ENCODE measurements around the gene GAREM1.

GAREM1 gene

DNA sequence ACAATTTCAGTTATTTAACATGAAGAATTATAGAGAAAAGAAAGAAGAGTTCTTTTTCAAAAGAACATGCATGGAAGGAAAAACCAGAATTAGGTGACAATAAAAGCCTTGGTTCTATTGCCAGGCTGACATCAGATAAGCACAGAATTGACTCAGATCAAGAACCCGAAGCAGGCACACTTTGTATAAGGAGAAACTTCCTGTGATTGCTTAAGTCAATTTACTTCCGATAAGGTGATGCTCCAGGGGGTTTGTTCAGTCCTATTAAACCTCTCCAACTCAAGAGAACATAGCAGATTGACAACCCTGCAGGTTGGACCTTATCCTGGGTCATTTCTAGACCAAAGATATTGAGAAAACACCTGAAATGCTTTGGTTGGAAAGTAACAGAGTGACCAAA lies 31.4 kb downstream of the GAREM1 start:
- Histone ChIP-seq H3K9ac (ENCODE audit: low read length) (no peak overlapping the region), H3K4me3 (ENCODE audit: low read length) (no peak overlapping the region), H3K27me3 (replicated peaks; ENCODE audit: control insufficient read depth, insufficient read depth, low read length) (no peaks in the 10 kb centered on the region), H3K4me1 (ENCODE audit: control insufficient read depth, insufficient read depth, low read length) (peaks cover 33% of the 10 kb centered on the region), H3K36me3 (ENCODE audit: control insufficient read depth, insufficient read depth, low read length, severe bottlenecking) (no peaks in the 10 kb centered on the region), H3K9me3 (ENCODE audit: control insufficient read depth, low read length) (no peaks in the 10 kb centered on the region)
- DNase-seq (ENCODE audit: low read depth): no peak

DNA sequence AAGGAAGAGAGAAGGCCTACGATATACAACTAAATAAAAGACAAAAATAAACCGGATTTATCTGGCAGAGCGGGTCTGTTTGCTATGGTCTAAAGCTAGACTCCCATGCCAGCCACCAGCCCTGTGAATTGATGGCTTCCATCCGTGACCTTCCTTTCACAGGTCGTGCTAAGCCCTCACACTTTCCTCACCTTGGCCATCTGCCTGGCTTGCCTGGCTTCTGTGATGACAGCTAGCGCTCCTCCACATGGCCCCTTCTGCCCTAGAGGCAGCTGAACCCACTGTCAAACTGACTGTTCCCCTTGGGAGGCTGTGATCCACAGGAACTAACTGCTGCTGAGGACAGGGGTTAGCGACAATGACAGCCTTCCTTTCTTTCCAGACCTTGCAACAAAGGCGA lies 32.5 kb downstream of the GAREM1 start:
- Histone ChIP-seq H3K4me1 (ENCODE audit: control insufficient read depth, insufficient read depth, low read length) (peaks cover 33% of the 10 kb centered on the region), H3K4me3 (ENCODE audit: low read length) (no peak overlapping the region), H3K36me3 (ENCODE audit: control insufficient read depth, insufficient read depth, low read length, severe bottlenecking) (no peaks in the 10 kb centered on the region), H3K9ac (ENCODE audit: low read length) (no peak overlapping the region), H3K27me3 (replicated peaks; ENCODE audit: control insufficient read depth, insufficient read depth, low read length) (no peaks in the 10 kb centered on the region), H3K9me3 (ENCODE audit: control insufficient read depth, low read length) (no peaks in the 10 kb centered on the region)
- DNase-seq (ENCODE audit: low read depth): no peak

DNA sequence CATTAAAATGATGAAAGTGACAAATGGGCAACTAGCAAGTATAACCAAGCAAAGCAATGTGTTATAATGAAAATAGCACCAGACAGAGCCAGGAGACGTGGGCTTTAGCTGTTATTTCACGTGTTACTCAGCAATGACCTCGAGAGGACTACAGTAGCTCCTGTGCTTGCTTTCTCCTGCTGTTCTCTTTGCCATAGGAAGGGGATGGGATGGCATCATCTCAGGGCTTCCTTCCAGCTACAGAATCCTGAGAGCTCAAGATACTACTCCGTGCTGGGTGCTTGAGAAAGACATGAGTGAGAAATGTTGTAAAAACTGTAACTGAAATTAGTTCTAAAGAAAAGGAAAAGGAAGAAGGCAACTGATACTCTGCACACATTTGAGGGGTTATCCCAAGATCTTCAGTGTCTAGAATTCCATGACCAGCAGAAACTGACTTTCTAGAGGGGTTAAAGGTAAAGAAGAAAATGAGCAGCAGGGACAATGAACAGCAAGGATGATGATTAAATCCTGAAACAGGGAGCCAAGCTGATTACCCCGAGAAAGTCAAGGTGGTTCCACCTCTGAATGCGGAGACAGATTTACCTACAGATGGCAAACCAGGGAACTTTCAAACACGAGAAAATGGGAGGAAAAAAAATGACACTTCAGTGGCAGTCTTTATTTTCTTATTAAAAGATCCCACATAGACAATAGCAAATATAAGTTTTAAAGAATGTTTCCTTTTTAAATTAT lies 33.4 kb downstream of the GAREM1 start:
- H3K9me3 ChIP-seq (ENCODE audit: control insufficient read depth, low read length): no peaks in the 10 kb centered on the region
- no peak overlapping the region for H3K4me3 ChIP-seq (ENCODE audit: low read length)
- H3K36me3 ChIP-seq (ENCODE audit: control insufficient read depth, insufficient read depth, low read length, severe bottlenecking): no peaks in the 10 kb centered on the region
- no peaks in the 10 kb centered on the region for H3K27me3 ChIP-seq (replicated peaks; ENCODE audit: control insufficient read depth, insufficient read depth, low read length)
- no peak overlapping the region for H3K9ac ChIP-seq (ENCODE audit: low read length)
- DNase-seq (ENCODE audit: low read depth): no peak
- H3K4me1 ChIP-seq (ENCODE audit: control insufficient read depth, insufficient read depth, low read length): peaks cover 33% of the 10 kb centered on the region

DNA sequence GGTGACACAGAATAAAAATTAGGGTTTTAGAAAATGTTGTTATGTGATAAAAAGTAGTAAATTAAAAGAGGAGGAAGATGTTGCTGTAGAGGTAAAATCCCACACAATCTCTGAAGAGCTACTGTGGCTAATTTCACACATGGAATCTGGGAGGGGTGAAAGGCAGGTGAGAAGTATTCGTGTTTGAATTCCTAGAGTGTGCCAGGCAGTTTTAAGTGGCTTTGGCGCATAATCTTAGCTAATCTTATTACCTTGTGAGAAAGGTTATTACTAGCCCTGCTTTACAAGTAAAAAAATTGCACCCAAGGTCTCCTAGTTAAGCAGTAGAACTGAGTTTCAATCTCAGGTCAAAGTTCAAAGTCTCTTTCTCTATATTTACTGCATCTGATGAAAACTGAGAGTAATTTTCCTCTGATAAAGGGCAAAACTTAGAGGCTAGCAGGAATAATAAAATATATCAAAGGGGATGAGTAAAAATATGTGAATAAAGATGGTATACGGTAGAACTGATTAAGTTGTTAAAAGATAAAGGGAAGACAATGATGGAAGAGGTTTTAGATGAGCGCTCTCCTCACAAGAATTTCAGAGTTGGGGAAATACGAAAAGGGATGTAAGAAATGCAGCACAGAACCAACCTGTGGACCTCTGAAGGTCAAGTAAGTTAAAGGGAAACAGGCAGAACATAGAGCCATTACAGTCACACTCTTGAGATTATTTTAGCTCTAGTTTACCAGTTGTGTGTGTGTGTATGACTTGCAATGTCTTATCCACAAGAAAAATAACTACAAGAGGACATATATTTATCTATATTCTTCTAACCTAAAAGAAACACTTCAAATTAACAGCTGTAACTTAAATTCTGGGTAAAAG lies 34.8 kb downstream of the GAREM1 start:
- peaks cover 5% of the 10 kb centered on the region for H3K9me3 ChIP-seq (ENCODE audit: control insufficient read depth, low read length)
- no peak overlapping the region for H3K9ac ChIP-seq (ENCODE audit: low read length)
- H3K4me3 ChIP-seq (ENCODE audit: low read length): no peak overlapping the region
- no peak for DNase-seq (ENCODE audit: low read depth)
- H3K4me1 ChIP-seq (ENCODE audit: control insufficient read depth, insufficient read depth, low read length): peaks cover 20% of the 10 kb centered on the region
- H3K36me3 ChIP-seq (ENCODE audit: control insufficient read depth, insufficient read depth, low read length, severe bottlenecking): no peaks in the 10 kb centered on the region
- H3K27me3 ChIP-seq (replicated peaks; ENCODE audit: control insufficient read depth, insufficient read depth, low read length): no peaks in the 10 kb centered on the region

DNA sequence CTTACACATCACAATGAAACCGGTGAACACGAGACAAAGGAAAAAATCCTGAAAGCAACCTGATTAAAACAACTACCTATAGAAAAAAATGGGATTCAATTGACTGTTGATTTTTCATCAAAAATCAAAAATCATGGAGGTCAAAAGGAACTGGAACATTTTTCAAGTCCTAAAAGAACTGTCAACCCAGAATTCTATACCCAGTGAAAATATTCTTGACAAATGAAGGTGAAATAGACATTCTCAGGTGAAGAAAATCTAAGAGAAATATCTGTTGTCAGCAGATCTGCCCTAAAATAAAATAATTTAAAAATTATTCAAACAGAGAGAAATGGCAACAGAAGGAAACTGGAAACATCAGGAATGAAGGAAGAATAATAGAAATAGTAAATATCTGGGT lies 38.9 kb downstream of the GAREM1 start:
- no peak overlapping the region for H3K4me3 ChIP-seq (ENCODE audit: low read length)
- peaks cover 26% of the 10 kb centered on the region for H3K4me1 ChIP-seq (ENCODE audit: control insufficient read depth, insufficient read depth, low read length)
- no peak overlapping the region for H3K9ac ChIP-seq (ENCODE audit: low read length)
- no peak for DNase-seq (ENCODE audit: low read depth)
- H3K27me3 ChIP-seq (replicated peaks; ENCODE audit: control insufficient read depth, insufficient read depth, low read length): no peaks in the 10 kb centered on the region
- peaks cover 5% of the 10 kb centered on the region for H3K9me3 ChIP-seq (ENCODE audit: control insufficient read depth, low read length)
- H3K36me3 ChIP-seq (ENCODE audit: control insufficient read depth, insufficient read depth, low read length, severe bottlenecking): no peaks in the 10 kb centered on the region

DNA sequence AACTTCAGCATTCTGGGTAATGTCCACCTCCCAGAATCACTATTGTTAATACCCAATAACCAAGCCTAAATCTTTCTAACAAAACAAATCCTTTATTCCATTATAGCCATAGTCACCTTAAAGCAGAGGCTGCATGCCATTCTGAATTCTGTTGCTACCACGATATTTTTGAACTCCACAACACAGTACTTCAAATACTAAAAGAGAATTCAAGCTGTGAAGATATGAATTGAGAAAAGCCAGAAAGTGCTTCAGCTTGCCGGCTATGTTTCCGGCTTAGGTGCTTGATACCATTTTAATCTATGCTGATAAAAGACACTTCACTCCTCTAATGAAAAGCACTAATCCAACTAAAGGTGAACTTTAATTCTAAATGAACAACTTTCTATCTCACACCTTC lies 41.3 kb downstream of the GAREM1 start:
- H3K9me3 ChIP-seq (ENCODE audit: control insufficient read depth, low read length): peaks cover 5% of the 10 kb centered on the region
- no peaks in the 10 kb centered on the region for H3K27me3 ChIP-seq (replicated peaks; ENCODE audit: control insufficient read depth, insufficient read depth, low read length)
- no peak for DNase-seq (ENCODE audit: low read depth)
- no peak overlapping the region for H3K4me3 ChIP-seq (ENCODE audit: low read length)
- H3K36me3 ChIP-seq (ENCODE audit: control insufficient read depth, insufficient read depth, low read length, severe bottlenecking): no peaks in the 10 kb centered on the region
- peaks cover 35% of the 10 kb centered on the region for H3K4me1 ChIP-seq (ENCODE audit: control insufficient read depth, insufficient read depth, low read length)
- H3K9ac ChIP-seq (ENCODE audit: low read length): no peak overlapping the region

DNA sequence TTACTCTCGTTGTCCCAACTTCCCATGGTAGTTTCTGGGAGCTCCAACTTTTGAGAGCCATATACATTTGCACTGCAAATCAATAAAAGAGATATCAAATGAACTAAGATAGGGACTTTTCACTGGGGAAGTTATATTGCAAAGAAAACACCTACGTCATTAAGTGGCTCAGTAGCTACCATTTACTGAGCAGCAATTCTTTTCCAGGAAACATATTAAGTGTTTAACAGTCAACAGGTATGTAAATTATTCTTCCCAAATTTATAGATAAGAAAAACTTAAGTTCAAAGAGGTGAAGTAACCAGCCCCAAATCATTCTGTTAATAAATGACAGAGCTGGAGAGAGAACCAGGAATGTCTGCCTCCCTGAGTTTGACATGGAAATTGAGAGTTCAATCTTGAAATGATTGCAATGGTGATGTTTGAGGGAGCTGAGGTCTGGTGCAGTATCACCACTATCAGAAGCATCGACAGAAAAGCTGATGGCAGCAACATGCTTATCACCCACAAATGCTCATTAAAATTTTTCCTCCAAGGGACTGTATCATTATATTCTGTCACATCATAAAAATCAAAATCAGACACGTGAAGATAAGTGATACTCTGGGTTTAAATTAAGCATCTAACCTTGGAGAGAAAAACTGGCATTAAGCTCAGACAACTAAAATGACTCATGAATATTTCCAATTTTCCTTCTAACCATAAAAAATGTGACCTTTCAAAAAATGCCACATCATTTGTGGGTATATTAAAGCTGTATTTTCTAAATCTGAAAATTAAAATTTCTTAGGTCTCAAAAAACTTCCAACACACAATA lies 43.4 kb downstream of the GAREM1 start:
- Histone ChIP-seq H3K9ac (ENCODE audit: low read length) (no peak overlapping the region), H3K4me1 (ENCODE audit: control insufficient read depth, insufficient read depth, low read length) (peaks cover 52% of the 10 kb centered on the region), H3K27me3 (replicated peaks; ENCODE audit: control insufficient read depth, insufficient read depth, low read length) (no peaks in the 10 kb centered on the region), H3K4me3 (ENCODE audit: low read length) (peak overlapping the region; percentile 30), H3K9me3 (ENCODE audit: control insufficient read depth, low read length) (peaks cover 5% of the 10 kb centered on the region), H3K36me3 (ENCODE audit: control insufficient read depth, insufficient read depth, low read length, severe bottlenecking) (no peaks in the 10 kb centered on the region)
- peak; percentile 67 for DNase-seq (ENCODE audit: low read depth)

DNA sequence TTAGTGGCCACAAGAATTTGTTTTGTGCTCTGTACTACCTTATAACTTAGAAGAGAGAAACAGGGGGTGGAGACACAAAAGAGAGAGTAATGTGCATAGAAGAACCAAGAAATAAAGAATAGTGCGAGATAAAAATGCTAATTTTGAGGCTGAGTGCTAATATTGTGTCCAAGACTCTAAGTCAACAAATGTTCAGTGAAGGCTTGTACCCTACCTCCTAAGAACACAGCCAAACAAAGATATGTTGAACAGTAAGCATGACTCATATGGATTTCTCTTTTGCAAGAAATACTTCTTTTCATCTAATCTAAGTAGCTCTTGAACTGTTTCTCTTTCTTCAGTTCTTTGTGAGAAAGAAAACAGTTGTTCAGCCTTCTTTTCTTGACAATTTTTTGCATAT lies 45.2 kb downstream of the GAREM1 start:
- Histone ChIP-seq H3K9me3 (ENCODE audit: control insufficient read depth, low read length) (no peaks in the 10 kb centered on the region), H3K4me3 (ENCODE audit: low read length) (peak overlapping the region; percentile 2), H3K9ac (ENCODE audit: low read length) (no peak overlapping the region), H3K27me3 (replicated peaks; ENCODE audit: control insufficient read depth, insufficient read depth, low read length) (no peaks in the 10 kb centered on the region), H3K4me1 (ENCODE audit: control insufficient read depth, insufficient read depth, low read length) (peaks cover 54% of the 10 kb centered on the region), H3K36me3 (ENCODE audit: control insufficient read depth, insufficient read depth, low read length, severe bottlenecking) (no peaks in the 10 kb centered on the region)
- DNase-seq (ENCODE audit: low read depth): peak; percentile 75

DNA sequence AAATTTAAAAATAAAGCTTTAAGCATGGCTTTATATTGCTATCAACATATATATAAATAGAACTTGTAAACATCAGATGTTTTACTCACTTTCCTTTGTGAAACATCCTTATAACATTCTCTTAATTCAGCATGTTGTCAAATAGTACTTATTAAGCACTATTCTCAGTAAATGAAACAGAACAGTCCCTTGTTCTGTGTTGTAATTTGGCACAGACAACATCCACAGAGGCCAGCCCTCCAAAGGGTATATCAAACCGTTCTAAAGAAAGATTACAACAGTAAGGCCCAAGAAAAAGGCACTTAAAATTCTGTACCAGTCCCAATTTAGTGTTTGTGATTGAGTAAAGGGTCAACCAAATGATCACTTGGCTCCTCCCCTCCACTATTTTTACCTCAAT lies 46.0 kb downstream of the GAREM1 start:
- H3K4me3 ChIP-seq (ENCODE audit: low read length): peak overlapping the region; percentile 2
- H3K27me3 ChIP-seq (replicated peaks; ENCODE audit: control insufficient read depth, insufficient read depth, low read length): no peaks in the 10 kb centered on the region
- H3K9ac ChIP-seq (ENCODE audit: low read length): no peak overlapping the region
- no peaks in the 10 kb centered on the region for H3K36me3 ChIP-seq (ENCODE audit: control insufficient read depth, insufficient read depth, low read length, severe bottlenecking)
- H3K4me1 ChIP-seq (ENCODE audit: control insufficient read depth, insufficient read depth, low read length): peaks cover 54% of the 10 kb centered on the region
- no peaks in the 10 kb centered on the region for H3K9me3 ChIP-seq (ENCODE audit: control insufficient read depth, low read length)
- DNase-seq (ENCODE audit: low read depth): peak; percentile 30

DNA sequence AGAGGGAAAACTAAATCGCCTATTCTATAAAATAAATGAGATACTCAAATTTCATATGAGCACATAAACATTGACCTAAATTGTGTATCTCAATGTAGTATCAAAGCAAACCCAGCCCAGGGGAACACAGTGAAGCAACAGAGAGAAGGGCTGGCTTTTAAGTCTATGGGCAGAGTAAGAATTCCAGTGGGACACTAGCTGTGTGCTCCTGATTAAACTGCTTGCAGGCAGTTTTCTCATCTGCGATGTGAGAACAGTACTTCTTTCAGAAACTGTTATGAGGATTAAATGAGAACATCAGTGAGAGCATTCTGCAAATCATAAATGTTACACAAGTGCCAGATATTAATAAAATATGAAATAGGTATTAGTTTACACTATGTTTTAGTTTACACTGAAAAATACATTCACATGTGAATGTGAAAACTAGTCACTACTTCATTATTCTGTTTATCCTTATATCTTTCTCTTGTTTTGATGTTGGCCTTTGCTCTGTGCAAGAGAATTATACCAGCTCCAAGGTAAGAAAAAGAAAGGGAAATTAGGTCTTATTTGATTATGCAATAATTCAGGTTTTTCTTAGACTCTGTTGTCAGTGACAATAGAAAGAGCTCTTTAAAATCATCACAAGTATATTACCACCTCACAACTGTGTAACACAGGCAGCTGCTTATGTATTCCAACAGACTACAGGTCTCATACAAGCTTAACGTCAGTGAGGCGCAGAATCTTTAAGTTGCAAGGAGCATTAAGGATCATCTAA lies 47.5 kb downstream of the GAREM1 start:
- DNase-seq (ENCODE audit: low read depth): peak; percentile 38
- no peaks in the 10 kb centered on the region for H3K36me3 ChIP-seq (ENCODE audit: control insufficient read depth, insufficient read depth, low read length, severe bottlenecking)
- no peak overlapping the region for H3K4me3 ChIP-seq (ENCODE audit: low read length)
- no peaks in the 10 kb centered on the region for H3K9me3 ChIP-seq (ENCODE audit: control insufficient read depth, low read length)
- H3K27me3 ChIP-seq (replicated peaks; ENCODE audit: control insufficient read depth, insufficient read depth, low read length): no peaks in the 10 kb centered on the region
- no peak overlapping the region for H3K9ac ChIP-seq (ENCODE audit: low read length)
- peaks cover 53% of the 10 kb centered on the region for H3K4me1 ChIP-seq (ENCODE audit: control insufficient read depth, insufficient read depth, low read length)

Measured in adipocyte (in vitro differentiated cells).